GM19438 (cell line): ENCODE measurements around the gene YBX1.

Source experiments
- ATAC-seq: cut with Tn5 transposase; IDR thresholded peaks from one replicate; pipeline ENCODE4 v1.9.1; 2021; ENCODE audit warnings: low read depth; ENCODE audit not compliant: unreplicated experiment

The YBX1 gene

DNA sequence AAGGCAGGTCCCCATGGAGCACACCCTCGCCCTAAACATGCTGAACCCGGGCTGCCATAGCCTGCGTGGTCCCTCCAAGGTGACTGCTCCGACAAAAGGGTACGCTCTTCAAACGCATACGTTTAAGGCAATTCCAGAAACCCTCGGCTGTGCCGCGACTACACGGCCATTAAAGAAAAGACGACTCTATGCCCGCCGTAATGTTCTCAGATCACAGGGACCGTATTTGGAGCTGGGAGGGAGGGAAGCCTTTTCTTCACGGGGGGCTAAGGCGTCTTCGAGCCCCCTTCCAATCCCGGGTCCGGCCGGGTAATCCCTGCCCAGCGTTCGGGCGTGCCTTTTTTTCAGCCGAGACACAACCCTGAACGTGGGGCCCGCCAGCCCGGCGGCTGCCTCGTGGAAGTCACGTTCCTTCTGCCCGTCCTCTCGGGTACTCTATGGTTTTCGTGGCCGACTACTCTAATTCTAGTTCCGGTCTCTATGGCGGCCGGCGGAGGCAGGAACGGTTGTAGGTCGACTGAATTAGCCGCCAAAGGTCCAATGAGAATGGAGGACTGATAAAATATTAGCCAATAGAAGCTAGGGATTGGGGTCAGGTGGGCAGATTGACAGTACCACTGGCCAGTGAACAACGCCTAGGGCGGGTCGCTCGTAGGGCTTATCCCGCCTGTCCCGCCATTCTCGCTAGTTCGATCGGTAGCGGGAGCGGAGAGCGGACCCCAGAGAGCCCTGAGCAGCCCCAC, at the start of gene YBX1:
Gene YBX1, plus strand, starts transcription at position 678 of the 743 bp plus-strand sequence. CDS start 148 bp downstream, outside the sequence.
- ATAC-seq: peak; percentile 89

DNA sequence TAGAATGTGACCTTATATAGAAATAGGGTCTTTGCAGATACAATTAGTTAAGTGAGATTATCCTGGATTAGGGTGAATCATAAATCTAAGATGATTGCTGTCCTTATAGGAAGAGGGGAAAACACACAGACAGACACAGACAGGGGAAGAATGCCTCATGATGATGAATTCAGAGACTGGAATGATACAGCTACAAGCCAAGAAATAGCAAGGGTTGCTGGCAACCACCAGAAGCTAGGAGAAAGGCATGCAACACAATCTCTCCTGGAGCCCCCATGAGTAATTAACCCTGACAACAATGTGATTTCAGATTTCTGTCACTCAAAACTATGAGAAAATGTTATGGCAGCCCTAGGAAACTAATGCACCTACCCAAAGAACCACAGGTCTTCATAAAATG, 43.1 kb upstream of the YBX1 start:
- ATAC-seq: no peak

DNA sequence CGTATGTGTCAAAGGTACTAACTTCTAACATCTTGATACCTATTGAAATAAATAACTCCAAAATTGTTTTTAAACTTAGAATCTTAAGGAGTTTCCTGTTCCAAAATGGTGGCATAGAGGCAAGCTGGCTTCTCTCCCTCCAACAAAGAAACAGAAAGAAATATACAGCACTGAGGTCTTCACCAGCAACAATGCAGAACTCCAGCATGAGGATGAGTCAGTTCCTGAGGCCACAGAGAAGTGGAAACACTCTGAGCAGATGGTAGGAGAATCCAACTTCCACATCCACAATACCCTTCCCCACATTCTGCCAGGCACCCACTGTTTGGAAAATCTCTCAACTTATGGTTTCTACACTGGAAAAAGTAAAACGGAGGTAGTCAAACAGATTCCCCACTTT, 36.2 kb upstream of the YBX1 start:
- no peak for ATAC-seq

DNA sequence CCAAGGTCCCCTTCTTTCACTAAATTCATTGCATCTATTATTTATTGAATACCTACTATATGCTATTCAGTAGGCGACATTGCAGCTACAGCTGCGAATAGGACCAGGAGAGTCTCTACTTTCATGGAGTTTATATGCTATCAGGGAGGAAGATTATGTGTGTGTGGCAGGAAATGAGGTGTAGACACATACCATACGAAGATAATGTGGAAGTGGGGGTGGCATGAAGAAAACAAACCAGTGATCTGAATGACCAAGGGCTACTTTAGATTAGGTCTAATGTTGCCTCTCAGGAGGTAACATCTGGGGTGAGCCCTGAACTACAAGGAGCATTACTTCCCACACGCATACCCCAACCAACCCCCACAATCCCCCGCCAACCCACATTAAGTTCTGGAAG, 25.0 kb upstream of the YBX1 start:
- ATAC-seq: no peak

DNA sequence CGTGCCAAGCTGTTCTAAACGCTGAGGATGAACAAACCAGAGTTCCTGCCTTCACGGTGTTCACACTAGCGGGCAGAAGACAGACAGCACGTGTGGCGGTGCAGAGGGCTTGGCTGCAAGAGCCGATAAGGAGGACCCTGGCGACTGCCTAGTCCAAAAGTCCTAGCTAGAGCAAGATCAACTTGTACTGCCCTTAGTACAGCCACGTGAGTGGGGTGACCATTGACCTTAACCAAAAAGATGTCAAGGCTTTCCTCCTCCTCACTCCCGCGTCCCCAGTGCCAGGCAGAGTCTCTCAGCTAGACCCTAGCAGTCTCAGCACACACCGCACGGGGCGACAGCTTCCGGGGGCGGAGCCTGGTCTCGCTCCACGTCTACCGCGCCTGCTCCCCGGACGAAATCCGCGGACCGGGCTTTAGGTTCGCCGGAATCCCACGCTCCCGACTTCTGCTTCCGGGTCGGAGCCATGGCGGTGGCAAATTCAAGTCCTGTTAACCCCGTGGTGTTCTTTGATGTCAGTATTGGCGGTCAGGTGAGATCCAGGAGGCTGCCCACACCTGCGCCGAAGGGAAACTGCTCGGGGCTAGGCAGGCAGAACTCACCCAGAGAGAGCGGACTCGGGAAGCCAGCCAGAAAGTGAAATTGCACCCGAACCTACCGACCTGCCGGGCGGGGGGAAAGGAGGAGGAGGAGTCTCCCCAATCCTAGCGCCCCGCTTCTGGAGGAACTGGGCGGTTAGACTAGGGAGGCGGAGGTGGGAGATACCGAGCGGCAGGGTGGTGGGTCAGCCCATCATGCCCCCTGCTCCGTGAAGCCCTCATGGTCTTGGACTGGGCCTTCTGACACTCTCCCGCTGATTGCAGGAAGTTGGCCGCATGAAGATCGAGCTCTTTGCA, 24.0 kb upstream of the YBX1 start, which contains the start of gene PPIH:
Gene PPIH, plus strand, starts transcription at position 443 of the 896 bp plus-strand sequence. Its CDS starts 24 bp downstream, at position 467.
- peak; percentile 94 for ATAC-seq

DNA sequence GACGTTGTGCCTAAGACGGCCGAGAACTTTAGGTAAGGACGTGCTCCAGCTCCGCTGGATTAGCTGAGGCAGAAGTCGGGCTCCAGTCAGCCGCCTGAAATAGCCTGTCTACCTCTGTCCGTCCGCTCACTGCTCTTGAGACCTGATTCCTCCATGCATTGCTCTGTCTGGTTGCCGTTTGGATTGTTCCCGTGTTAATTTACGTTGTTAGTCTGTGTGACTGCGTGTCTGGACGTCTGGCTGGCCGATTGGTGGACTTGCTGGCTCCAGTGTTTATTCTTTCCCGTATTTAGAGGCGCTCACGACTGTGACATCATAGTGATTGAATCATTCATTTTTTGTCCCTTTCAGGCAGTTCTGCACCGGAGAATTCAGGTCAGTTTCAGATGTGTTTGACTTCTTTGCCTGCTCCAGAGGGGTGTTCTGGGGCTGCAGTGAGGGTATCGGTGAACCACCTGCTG, 23.3 kb upstream of the YBX1 start:
- peak; percentile 9 for ATAC-seq

DNA sequence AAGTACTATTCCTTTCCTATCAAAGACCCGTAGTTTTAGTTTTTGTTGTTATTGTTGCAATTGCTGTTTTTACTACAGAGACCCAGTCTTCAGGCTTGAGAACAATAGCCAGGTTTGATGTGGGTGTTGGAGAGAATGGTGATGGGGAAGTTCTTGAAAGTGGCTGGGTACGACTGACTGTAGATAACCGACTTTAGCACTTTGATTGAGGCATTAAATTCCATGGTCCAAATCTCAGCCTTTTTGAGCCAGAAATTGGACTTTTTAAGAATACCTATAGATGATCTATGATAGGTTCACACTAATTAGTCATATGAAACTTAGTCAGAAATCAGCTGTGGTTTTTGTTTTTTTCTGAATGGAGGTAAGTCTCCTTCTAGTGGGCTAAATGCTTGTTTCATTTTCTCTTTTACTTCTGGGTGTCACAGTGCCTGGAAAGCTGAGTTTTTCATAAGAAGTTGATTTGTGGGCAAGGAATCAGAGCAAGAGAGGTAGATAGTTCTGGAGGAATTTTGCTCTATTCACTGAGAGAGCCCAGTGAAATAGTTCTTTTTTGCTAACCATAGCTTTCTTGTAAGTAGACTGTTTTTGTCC, 21.2 kb upstream of the YBX1 start:
- ATAC-seq: no peak

DNA sequence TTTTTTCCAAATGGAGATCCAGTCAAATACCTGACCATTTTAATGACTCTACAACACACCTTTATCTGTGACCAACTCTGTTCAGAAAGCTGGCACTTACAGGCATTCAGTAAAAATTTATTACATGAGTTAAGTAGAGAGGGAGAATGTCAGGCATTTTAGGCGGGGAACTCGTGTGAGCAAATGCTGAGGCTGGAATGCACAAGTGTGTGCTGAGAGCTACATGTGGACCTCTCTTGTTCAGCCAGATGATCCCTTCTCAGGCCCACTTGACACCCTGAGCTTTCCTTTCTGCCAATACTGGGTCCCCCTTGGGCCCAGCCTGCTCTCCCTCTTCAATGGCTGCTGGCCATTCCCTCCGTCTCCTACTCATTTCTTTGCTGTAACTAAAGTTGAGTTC, 12.3 kb upstream of the YBX1 start:
- no peak for ATAC-seq

DNA sequence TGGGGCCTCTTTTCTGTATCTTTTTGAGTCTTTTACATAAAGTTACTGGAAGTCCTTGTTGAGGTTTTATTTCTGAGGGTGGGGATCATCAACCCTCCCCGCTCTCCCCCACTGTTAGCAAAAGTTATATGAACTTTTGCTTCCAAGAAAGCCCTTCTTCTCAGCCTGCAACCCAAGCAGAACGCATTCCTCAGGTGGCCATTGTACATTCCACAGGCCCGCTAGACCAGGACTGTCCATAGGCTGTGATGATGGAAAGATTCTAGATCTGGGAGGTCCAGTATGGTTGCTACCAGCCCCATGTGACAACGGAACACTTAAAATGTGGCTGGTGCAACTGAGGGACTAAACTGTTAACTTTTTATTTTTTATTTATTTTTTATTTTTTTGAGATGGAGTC, 11.8 kb upstream of the YBX1 start:
- ATAC-seq: no peak

DNA sequence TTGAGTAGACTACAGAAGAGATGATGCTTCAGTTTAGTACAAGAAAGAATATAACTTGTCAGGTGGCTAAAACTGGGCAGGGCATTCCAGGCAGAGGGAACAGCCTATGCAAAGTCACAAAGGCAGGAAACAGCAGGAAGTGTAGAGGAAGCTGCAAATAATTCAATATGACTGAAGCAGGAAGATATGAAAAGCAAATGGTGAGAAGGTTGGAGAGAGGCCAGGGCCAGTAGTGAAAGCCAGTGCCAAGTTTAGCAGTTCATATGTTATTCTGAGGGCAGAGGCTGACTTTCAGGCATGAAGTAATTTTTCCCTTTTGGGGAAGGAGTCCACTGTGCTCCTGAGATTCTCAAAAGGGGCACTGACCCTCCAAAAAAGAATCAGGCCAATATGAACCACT, 8.0 kb upstream of the YBX1 start:
- ATAC-seq: no peak

DNA sequence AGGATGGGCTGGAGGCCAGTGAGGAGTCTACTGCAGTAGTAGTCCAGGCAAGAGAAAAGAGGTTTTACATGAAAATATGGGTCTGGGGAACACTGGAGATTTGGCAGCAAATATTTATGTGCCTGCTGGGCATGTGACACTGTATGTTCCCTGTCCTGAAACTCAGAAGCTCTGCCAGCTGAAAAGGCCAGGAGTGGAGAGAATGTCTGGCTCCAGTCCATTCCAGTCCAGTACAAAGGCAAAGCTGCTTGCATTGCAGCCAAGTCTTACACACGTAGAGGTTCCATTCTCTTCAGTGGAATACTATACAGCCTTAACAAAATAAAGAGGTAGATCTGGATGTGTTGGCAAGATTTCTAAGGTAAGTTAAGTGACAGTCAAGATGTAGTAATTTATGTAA, 7.5 kb upstream of the YBX1 start:
- ATAC-seq: no peak

DNA sequence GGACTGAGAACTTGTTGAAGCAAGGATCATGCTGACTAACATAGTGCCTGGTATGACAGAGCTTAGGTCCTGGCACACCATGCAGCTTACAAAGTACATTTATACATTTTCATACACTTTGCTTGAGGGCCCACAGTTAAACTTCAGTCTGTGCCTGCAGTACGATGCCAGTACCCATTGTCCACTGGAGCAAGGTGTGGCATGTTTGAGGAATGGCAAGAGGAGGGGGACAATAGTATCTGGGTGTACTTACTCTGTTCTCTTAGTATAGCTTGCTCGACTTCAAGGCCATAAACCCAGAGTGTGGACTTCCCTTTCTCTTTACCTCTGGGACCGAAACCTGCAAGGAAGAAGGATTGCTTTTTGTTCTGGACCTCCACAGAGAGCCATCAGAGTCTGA, 6.8 kb upstream of the YBX1 start:
- no peak for ATAC-seq

DNA sequence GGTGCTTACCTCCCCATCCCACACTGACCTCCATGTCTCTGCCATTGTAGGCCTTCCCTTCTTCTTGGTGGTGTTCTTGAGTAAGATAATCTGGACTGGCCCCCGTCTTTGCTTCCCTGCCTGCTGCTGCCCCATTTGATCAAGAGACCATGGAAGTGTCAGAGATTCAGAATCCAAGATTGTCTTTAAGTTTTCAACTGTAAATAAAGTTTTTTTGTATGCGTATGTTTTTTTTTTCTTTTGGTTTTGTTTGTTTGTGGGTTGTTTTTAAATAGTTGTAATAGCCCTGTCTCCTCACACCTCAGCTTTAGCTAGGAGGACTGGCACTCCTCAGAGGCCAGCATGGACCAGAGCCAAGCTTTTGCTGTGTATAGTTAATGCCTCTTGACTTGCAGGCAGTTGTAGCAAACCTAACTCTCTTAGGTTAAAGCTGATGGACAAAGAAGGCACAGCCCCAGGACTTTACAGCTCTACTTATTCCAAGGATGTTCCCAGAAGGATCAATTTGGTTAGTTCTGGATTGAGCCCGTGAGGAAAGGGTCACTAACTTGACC, 5.6 kb upstream of the YBX1 start:
- ATAC-seq: no peak

DNA sequence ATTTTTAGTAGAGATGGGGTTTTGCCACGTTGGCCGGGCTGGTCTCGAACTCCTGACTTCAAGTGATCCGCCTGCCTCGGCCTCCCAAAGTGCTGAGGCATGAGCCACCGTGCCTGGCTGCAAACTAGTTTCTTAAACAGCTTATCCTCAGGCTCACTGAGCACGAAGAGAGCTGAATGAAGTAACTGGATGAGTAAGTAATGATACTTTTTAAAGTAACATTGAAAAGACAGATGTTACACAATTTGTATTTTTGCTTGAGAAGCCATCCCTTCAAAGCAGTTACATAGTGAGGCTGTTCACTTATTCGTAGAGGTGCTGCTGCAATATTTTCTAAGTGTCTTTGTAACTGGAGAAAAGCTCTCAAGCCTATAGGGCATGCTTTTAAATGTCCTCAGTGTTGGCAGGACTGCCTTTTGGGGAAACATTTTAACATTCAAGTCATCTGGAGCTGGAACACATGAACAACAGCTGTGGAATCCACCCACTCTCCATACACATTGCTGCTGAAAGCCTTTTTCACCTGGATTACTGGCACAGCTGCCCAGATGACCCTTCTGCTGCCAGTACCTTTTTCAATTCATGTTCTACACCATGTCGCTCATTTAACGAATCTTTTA, 2.7 kb upstream of the YBX1 start:
- ATAC-seq: no peak

DNA sequence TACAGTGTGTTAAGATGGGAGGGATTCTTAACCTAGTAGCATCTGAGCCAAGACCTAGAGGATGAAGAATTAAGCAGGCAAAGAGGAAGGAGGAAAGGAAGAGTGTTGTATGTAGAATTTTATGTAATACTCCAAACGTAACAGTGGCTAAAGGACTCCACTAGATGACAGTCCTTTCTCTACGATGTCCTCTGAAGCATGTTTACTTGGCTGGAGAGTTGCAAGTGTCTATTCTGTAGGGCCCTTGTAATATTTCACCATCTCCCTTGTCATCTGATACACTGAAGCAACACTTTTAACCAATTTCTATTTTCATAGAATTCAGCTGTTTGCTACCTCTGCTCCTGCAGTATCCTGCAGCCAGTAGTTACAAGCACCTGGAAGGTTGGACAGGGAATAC, 2.2 kb upstream of the YBX1 start:
- ATAC-seq: no peak

DNA sequence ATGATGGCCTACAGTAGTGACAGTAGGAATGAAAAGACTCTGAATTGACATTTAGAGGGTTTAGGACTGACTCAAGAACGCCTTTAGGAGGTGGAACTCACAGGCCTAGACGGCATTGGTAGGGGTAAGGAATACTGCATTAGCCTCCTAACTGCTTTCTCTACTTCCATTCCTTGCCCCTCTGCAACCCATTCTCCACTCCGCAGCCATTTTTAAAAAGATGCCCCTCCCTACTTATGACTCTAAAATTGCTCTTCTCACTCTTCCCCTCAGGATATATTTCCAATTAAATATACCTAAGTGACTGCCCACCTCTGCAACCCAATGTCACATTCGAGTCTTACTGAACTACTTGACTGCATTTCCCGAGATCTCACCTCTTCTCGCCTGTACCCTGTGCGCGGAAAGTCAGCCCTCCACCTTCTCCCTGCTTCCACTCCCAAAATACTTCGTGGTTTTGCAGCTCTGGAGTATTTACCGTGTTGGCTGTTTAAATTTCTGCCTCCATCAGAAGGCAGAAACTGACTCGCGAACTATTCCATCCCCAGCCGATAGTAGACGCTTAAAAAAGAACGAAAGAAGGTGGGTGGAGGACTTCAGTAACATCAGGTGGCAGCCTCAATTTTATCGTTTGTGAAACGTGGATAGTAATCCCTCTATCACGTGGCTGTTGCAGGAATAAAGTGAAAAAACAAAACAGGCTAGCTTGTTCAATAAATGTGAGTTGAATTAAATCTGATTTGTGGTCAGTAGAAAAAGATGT, 1.1 kb upstream of the YBX1 start:
- no peak for ATAC-seq

DNA sequence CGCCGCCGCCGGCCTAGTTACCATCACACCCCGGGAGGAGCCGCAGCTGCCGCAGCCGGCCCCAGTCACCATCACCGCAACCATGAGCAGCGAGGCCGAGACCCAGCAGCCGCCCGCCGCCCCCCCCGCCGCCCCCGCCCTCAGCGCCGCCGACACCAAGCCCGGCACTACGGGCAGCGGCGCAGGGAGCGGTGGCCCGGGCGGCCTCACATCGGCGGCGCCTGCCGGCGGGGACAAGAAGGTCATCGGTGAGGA, 193 bp downstream of the YBX1 start:
- ATAC-seq: peak; percentile 5

DNA sequence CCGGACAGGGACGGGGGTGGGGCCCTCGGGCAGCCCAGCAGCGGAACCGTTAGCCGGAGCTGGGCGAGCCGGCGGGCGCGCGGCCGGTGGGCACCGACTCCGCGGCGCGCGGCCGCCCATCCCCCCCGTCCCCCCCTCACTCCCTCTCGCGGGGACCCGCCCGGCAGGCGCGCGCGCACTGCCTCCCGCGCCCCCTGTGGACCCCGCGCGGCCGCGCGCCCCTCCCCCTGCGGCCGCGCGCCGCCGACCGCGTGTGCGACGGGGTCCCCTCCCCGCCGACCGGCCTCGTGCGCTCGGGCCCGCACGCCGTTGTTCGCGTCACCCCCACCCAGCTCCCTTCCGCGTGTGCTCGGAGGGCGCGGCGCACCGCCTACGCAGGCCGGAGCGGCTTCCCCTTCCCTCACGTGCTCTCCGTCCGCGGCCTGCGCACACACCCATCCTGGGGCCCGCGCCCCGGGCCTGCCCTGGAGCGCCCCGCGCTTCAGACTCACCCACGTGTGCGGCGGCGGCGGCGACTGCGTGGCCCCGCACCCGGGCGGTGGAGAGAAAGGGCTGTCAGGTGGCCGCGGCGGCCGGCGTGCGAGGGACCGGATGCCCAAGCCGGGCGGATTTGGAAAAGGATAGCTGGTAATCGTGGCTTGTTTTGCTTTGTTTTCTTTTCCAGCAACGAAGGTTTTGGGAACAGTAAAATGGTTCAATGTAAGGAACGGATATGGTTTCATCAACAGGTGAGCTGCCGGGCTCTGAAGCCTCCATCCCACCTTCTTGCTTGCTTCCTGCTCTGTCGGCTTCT, 717 bp downstream of the YBX1 start:
- peak; percentile 41 for ATAC-seq

DNA sequence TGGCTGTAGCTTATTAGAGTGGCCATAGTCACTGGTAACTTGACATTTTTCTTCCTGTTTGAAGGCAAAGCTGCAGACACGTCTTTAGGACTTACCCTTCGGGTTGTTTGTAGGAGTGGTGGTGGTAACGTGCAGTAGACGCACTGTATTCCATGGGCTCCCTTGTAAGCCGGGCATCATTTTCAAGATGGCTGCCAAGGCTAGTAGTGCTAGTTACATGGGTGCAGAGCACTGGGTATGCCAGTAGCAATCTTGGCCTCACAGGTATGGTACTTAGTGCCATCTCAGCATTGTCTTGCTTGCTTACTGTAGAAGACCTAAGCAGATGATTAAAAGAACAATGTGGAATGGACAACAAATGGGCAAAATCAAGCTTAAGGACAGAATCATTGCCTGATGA, 1.9 kb downstream of the YBX1 start:
- ATAC-seq: no peak
